Measurements from ENCODE around the gene B9D1.

Gene B9D1

GRCh38 chr17:19343256-19343630 is 19.3 kb downstream of the B9D1 start:
- no peak for DNase-seq (ENCODE audit: low read depth)
- TF ChIP-seq CTCF (IDR thresholded peaks at IDR 0.05; ENCODE audit: insufficient read depth, low read depth, low read length, missing control alignments): no peak
- H3K4me3 ChIP-seq (ENCODE audit: low read depth, low read length): no peak overlapping the region

- H3K4me3 ChIP-seq (ENCODE audit: low read depth, low read length): no peak overlapping the region
- no peak for TF ChIP-seq CTCF (IDR thresholded peaks at IDR 0.05; ENCODE audit: insufficient read depth, low read depth, low read length, missing control alignments)
- no peak for DNase-seq (ENCODE audit: low read depth)
Observed at GRCh38 chr17:19342611-19343255, 19.8 kb downstream of the B9D1 start.

GRCh38 chr17:19341641-19342610 is 20.6 kb downstream of the B9D1 start:
- H3K4me3 ChIP-seq (ENCODE audit: low read depth, low read length): no peak overlapping the region
- no peak for DNase-seq (ENCODE audit: low read depth)
- no peak for TF ChIP-seq CTCF (IDR thresholded peaks at IDR 0.05; ENCODE audit: insufficient read depth, low read depth, low read length, missing control alignments)

GRCh38 chr17:19341211-19341631 is 21.3 kb downstream of the B9D1 start:
- H3K4me3 ChIP-seq (ENCODE audit: low read depth, low read length): no peak overlapping the region
- no peak for TF ChIP-seq CTCF (IDR thresholded peaks at IDR 0.05; ENCODE audit: insufficient read depth, low read depth, low read length, missing control alignments)
- DNase-seq (ENCODE audit: low read depth): no peak

- no peak overlapping the region for H3K4me3 ChIP-seq (ENCODE audit: low read depth, low read length)
- no peak for DNase-seq (ENCODE audit: low read depth)
- no peak for TF ChIP-seq CTCF (IDR thresholded peaks at IDR 0.05; ENCODE audit: insufficient read depth, low read depth, low read length, missing control alignments)
Observed at GRCh38 chr17:19339341-19339815, 23.1 kb downstream of the B9D1 start.

- no peak overlapping the region for H3K4me3 ChIP-seq (ENCODE audit: low read depth, low read length)
- peak; percentile 77 for TF ChIP-seq CTCF (IDR thresholded peaks at IDR 0.05; ENCODE audit: insufficient read depth, low read depth, low read length, missing control alignments)
- DNase-seq (ENCODE audit: low read depth): peak; percentile 81
Observed at GRCh38 chr17:19338031-19338990, 24.2 kb downstream of the B9D1 start.
